Thyroid gland (tissue), 4 donors: ENCODE results near the gene RETREG3. TPM values are rescaled to one million over a fixed set of nuclear protein-coding genes. Genes with fewer than 3 reads are reported as not detected.

Experiments
- DNase-seq, 2 donors: peaks; one replicate each; pipeline ENCODE4 v3.0.0-alpha.2; 2019
- H3K27ac ChIP-seq, 3 donors: fragments of 200-600 bp; sonication (generic); 1 replicate in 2 of 3; 2 replicates in 1 of 3; pipeline ENCODE4 v1.5.1; 2016 to 2019; ENCODE audit warnings: mild to moderate bottlenecking in 1 of 3, moderate library complexity in 1 of 3
- H3K27me3 ChIP-seq: fragments of 200-600 bp; sonication (generic); one replicate; pipeline ENCODE4 v1.5.1; 2019
- H3K36me3 ChIP-seq, 2 donors: fragments of 200-600 bp; sonication (generic); one replicate each; pipeline ENCODE4 v1.5.1; 2016 to 2019
- H3K4me1 ChIP-seq, 2 donors: fragments of 200-600 bp; sonication (generic); one replicate each; pipeline ENCODE4 v1.5.1; 2017 to 2019
- H3K4me3 ChIP-seq, 3 donors: fragments of 200-600 bp; sonication (generic); replicated peaks in 1 of 3; 1 replicate in 2 of 3; 2 replicates in 1 of 3; pipeline ENCODE4 v1.5.1; 2016; ENCODE audit warnings: mild to moderate bottlenecking in 1 of 3
- H3K9me3 ChIP-seq: fragments of 200-600 bp; sonication (generic); one replicate; pipeline ENCODE4 v1.5.1; 2017
- POLR2A ChIP-seq, 2 donors: fragments of 450-650 bp; IDR thresholded peaks; one replicate each; pipeline ENCODE4 v1.6.1; 2017; ENCODE audit warnings: antibody characterized with exemption in 2 of 2, mild to moderate bottlenecking in 2 of 2, moderate library complexity in 1 of 2
- WGBS, 2 donors: methylation state at CpG; one replicate each; pipeline ENCODE4 v1.1.5; 2017; 5-methylcytosine and 5-hydroxymethylcytosine counted together
- intact Hi-C: fragments of 100-400 bp; cut with DNase I; formaldehyde crosslinking; loops from one replicate; pipeline ENCODE4 v1.15.1; 2023
- total RNA-seq, 4 donors: library from RNA; depleted of rRNA; stranded (reverse); fragments of >200 nt; gene quantifications; one replicate each; pipeline ENCODE4 v1.2.3, GENCODE V29; 2016
- TF ChIP-seq, protein P1 (sequence below), 6 experiments: fragments of 200-600 bp in 3 of 6; fragments of 450-650 bp in 3 of 6; sonication (generic) in 3 of 6; IDR thresholded peaks; one replicate each; pipeline ENCODE4 v1.5.1; 2016 to 2019; ENCODE audit warnings: antibody characterized with exemption in 6 of 6, mild to moderate bottlenecking in 2 of 6, inconsistent platforms in 1 of 6, moderate library complexity in 1 of 6

The RETREG3 gene
- total RNA-seq, 4 donors from 2014 or later, result 61.9 to 74.4 (median 72.1) TPM

DNA sequence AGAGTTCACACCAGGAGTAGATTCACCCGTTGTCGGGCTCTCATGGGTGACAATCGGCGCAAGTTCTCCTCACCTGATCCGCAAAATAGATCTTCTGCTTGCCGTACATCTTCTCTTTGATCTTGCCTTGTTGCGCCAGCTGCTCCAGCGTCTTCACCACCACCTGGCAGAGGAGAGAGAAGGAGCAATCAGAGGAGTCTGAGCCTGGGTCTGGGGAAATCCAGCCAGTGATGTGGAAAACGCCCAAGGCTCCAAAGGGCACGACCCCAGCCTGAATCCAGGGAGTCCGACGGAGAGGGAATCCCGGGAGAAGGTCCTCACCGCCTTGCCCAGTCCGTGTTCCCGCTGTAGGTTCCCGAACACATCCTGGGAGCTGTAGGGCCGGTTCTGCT is 32.0 kb downstream of the RETREG3 start:
- intact Hi-C loops, result loop anchor here (5.0 to 10.0 kb wide), 2 partner anchors 100 to 188 kb away; partner anchors contain the start of genes PLEKHH3 and RAMP2
- H3K36me3 ChIP-seq, result peaks cover 39 to 41% of the 10 kb centered on the region in 2 donors
- H3K4me1 ChIP-seq, result peaks cover 13 to 14% of the 10 kb centered on the region in 2 donors
- no peak for DNase-seq
- peak overlapping the region in 1 of 3 donors; percentile 86 for H3K27ac ChIP-seq
- H3K9me3 ChIP-seq, result no peaks in the 10 kb centered on the region
- WGBS, 2 donors, result 3 to 10% methylated on average over 10 to 18 of the region's 18 CpGs
- no peak for TF ChIP-seq POLR2A (IDR thresholded peaks at IDR 0.05)
- TF ChIP-seq, protein P1, sequence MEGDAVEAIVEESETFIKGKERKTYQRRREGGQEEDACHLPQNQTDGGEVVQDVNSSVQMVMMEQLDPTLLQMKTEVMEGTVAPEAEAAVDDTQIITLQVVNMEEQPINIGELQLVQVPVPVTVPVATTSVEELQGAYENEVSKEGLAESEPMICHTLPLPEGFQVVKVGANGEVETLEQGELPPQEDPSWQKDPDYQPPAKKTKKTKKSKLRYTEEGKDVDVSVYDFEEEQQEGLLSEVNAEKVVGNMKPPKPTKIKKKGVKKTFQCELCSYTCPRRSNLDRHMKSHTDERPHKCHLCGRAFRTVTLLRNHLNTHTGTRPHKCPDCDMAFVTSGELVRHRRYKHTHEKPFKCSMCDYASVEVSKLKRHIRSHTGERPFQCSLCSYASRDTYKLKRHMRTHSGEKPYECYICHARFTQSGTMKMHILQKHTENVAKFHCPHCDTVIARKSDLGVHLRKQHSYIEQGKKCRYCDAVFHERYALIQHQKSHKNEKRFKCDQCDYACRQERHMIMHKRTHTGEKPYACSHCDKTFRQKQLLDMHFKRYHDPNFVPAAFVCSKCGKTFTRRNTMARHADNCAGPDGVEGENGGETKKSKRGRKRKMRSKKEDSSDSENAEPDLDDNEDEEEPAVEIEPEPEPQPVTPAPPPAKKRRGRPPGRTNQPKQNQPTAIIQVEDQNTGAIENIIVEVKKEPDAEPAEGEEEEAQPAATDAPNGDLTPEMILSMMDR (IDR thresholded peaks at IDR 0.05), result no peak
- peak overlapping the region in 1 of 3 donors; percentile 49 for H3K4me3 ChIP-seq
- no peaks in the 10 kb centered on the region for H3K27me3 ChIP-seq

DNA sequence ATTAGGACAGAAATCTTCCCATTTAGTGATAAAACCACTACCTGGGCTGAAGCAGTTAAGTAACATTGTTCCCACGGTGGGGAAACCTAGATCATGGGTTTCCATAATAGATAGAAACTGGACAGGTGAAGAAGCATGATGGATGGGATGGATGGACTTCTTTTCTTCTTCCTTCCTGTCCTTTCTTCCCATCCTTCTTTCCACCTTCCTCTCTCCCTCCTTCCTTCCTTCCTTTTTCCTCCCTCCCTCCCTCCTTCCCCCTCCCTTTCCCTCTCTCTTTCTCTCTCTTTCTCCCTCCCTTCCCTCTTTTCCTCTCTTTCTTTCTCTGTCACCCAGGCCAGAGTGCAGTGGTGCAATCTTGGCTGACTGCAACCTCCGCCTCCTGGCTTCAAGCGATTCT is 34.7 kb downstream of the RETREG3 start:
- DNase-seq, result no peak
- no peaks in the 10 kb centered on the region for H3K27me3 ChIP-seq
- no peak for TF ChIP-seq POLR2A (IDR thresholded peaks at IDR 0.05)
- TF ChIP-seq, protein P1 (IDR thresholded peaks at IDR 0.05), result no peak
- WGBS, 2 donors, result 78 to 83% methylated on average over 3 of the region's 3 CpGs
- H3K4me3 ChIP-seq, result no peak overlapping the region
- H3K9me3 ChIP-seq, result no peaks in the 10 kb centered on the region
- peaks cover 25 to 29% of the 10 kb centered on the region in 2 donors for H3K4me1 ChIP-seq
- intact Hi-C loops, result loop anchor here (10.0 kb wide), 1 partner anchor 190 kb away; the partner anchor contains the start of gene RAMP2
- H3K27ac ChIP-seq, result no peak overlapping the region
- peaks cover 43 to 46% of the 10 kb centered on the region in 2 donors for H3K36me3 ChIP-seq

GRCh38 chr17:42573095-42573494 is 36.1 kb downstream of the RETREG3 start:
- H3K4me1 ChIP-seq, result peaks cover 26 to 36% of the 10 kb centered on the region in 2 donors
- peaks cover 54 to 57% of the 10 kb centered on the region in 2 donors for H3K36me3 ChIP-seq

DNA sequence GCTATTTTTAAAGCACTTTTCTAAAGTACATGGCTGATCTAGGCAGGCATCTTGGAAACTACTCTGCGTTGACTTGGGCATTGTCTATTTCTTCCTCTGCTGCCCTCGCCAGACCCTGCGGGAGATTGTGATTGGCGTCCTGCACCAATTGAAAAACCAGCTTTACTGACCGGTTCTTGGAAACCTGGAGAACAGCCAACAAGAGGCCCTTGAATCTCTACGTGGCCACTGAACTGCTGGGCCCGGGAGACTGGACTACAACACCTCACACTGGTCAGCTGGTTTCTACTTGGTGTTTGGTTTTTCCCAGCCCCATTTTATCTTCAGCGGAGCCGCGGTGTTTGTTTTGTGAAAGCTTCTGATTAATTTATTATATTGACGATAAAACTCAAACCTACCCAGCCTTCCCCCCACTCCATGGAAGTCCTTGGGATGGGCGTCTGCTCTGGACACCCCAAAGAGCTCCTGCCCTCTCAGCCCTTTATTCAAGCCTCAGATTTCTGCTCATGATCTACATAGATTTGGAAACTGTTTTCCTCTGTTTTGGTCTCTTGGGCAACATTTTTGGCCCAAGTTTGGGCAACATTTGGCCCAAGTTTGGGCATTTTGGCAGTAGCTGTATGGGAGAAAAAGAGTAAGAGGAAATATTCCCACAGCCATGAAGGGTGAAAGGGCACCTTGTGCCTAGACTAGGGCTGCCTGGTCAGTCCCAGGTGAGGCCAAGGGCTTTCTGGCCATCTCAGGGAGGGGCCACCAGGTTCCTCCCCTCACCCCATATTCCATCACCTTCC is 37.5 kb downstream of the RETREG3 start:
- Histone ChIP-seq H3K4me1 (peaks cover 25 to 35% of the 10 kb centered on the region in 2 donors), H3K9me3 (no peaks in the 10 kb centered on the region), H3K4me3 (no peak overlapping the region), H3K27ac (peak overlapping the region; percentile 68 to 85 (median 83)), H3K27me3 (no peaks in the 10 kb centered on the region), H3K36me3 (peaks cover 54 to 57% of the 10 kb centered on the region in 2 donors)
- intact Hi-C loops, result loop anchor here (10.0 kb wide), 1 partner anchor 193 kb away; the partner anchor contains the start of gene RAMP2
- DNase-seq, result peak; percentile 94
- no peak for TF ChIP-seq POLR2A (IDR thresholded peaks at IDR 0.05)
- TF ChIP-seq, protein P1 (IDR thresholded peaks at IDR 0.05), result peak in 1 of 6 experiments; percentile 15
- 34 to 36% methylated on average over 11 to 12 of the region's 12 CpGs for WGBS, 2 donors

More at GRCh38 chr17:42573095-42573494, 36.1 kb downstream of the RETREG3 start:
- Histone ChIP-seq H3K9me3 (no peaks in the 10 kb centered on the region), H3K27me3 (no peaks in the 10 kb centered on the region), H3K4me3 (no peak overlapping the region), H3K27ac (peak overlapping the region in 1 of 3 donors; percentile 83)
- TF ChIP-seq POLR2A (IDR thresholded peaks at IDR 0.05), result no peak
- TF ChIP-seq, protein P1 (IDR thresholded peaks at IDR 0.05), result no peak
- DNase-seq, result no peak
- intact Hi-C loops, result loop anchor here (10.0 kb wide), 1 partner anchor 192 kb away; the partner anchor contains the start of gene RAMP2
- WGBS, 2 donors, result 87 to 90% methylated on average over 4 of the region's 4 CpGs
